GM18909 (cell line): ENCODE data around the gene KCNJ12.
"Not testable (repeated sequence)": the region's sequence is repeated elsewhere in the genome, so short reads cannot be mapped to it uniquely, and the experiment has no call there.

ENCODE experiments used
- ATAC-seq: cut with Tn5 transposase; IDR thresholded peaks from one replicate; pipeline ENCODE4 v1.9.1; 2021; ENCODE audit warnings: mild to moderate bottlenecking; ENCODE audit not compliant: unreplicated experiment, poor library complexity

KCNJ12 gene

GRCh38 chr17:21376081-21376758 lies at the start of gene KCNJ12:
KCNJ12 (plus strand) TSS chr17:21376357; CDS start chr17:21415343, 38,986 bp downstream.
- no peak for ATAC-seq

GRCh38 chr17:21327921-21328320 lies 48.2 kb upstream of the KCNJ12 start:
- ATAC-seq: peak; percentile 71

GRCh38 chr17:21328778-21329177 lies 47.4 kb upstream of the KCNJ12 start:
- ATAC-seq: not testable (repeated sequence)

DNA sequence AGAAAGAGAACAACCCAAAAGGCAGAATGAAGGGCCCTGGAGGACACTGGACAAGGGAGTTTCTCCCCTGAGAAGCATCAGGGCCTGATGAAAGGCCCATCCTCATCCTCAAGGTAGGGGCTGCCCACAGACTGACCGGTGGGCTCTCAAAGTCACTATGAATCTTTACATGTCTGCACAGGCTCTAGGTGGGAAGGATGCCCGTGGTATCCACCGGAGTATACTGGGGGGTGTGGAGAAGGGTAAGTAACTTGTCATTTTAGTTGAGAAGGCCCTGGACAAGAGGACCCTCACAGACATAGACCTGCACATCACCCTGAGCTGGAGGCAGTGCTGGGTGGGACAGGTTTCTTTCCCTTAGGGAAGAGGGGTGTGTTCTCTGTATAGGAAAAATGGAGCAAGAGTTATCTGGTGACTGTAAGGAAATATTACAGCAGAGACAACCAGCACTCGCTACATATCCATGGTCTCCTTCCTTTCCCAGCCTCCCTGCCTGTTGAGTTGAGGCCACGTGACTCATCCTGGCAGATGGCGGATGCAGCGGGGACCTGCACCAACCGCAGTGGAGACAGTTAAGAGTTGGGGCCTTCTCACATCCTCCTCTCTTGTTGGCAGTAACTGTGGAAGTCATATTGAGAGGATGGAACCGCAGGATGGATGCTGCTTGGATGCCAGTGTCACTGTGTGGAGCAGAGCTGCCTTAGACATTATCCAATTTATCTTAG lies 45.6 kb upstream of the KCNJ12 start:
- ATAC-seq: no peak

- ATAC-seq: not testable (repeated sequence)
Measured at GRCh38 chr17:21336541-21337294, 39.4 kb upstream of the KCNJ12 start.

DNA sequence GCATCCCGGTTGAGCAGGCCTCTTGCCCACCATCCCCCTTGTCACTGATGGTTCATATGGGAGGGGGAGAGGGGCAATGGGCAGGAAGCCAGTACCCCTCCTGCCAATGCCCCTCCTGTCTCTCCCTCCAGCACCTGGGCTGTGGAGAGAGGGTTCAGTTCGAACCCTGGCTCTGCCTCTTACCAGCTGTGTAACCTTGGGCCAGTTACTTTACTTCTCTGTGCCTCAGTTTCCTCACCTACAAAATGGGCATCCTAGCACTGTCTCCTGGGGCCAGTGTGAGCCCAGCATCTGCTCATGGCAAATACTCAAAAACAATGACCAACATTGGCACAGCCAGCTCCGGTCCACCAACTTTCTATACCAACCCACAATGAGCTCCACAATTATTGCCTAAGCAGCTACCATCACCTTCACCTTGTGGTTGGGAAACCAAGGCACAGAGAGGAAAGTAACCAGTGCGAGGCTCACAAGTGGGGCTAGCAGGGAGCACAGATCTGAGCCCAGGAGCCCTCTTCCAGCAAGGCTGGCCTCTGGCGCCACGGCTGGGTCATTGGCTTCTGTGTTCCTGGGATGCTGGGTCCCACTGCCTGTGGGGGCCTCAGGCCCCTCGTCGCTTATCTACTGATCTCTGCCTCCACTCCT lies 38.1 kb upstream of the KCNJ12 start:
- not testable (repeated sequence) for ATAC-seq

- no peak for ATAC-seq
Measured at GRCh38 chr17:21339011-21339410, 37.1 kb upstream of the KCNJ12 start.

- ATAC-seq: not testable (repeated sequence)
Measured at GRCh38 chr17:21339571-21339970, 36.6 kb upstream of the KCNJ12 start.

DNA sequence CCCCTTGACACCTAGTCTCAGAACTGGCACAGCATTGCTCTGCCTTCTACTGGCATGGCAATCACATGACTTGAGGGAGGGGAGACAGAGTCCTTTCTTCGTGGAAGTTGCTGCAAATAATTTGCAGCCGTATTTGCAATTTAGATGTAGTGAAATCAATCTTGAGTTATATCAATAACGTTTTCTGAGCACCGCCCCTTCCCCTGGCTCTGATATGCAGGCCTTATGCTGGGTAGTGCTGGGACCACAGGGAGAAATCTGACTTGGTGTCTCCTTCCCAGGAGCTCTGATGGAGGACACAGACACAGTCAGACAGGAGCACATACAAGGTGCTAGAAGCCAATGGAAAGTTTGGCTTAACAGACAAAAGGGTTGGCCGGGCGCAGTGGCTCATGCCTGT lies 35.8 kb upstream of the KCNJ12 start:
- ATAC-seq: not testable (repeated sequence)

DNA sequence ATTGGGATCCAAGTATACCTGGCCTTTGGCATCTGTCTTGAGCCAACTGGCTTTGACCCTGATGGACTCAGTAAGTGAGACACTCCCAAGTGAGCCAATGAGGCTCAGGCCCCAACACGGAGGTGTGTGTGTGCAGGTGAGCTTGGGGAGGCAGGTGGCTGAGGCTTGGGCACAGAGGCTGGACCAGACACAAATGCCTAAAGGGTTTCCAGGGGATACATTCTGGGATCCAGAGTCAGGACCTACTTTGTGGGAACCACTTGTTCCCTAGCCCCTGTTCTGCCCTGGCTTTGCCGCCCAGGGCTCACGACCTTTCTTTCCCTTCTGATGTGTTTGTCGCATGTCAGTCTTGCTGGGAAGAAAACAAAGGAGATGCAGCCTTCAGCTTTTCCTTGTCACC lies 34.9 kb upstream of the KCNJ12 start:
- ATAC-seq: not testable (repeated sequence)

DNA sequence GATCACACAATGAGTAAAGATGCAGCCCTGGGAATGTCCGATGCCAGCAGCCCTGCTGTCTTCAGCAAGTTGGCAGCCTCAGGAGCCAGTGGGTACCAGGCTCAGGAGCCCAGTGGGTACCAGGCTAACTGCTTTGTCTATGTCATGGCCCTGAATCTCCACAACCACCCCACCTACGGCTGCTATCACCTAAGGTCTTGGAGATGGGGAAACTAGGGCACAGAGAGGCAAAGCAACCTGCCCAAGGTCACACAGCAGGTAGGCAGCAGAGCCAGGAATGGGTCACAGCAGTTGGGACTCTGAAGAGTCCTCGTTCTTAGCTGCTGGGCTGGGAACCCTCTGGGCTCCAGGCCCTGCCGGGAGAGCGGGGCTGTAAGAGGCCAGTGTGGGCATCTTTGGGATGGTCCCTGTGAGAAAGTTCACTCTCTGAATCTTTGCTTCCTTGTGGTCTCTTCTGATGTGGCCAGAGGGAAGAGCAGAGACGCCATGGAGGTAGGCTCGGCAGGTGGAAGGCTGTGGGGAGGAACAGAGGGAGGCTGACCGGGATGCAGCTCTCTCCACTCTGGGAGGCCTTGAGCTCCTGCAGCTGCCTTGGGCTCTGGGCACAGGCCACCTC lies 34.1 kb upstream of the KCNJ12 start:
- not testable (repeated sequence) for ATAC-seq

DNA sequence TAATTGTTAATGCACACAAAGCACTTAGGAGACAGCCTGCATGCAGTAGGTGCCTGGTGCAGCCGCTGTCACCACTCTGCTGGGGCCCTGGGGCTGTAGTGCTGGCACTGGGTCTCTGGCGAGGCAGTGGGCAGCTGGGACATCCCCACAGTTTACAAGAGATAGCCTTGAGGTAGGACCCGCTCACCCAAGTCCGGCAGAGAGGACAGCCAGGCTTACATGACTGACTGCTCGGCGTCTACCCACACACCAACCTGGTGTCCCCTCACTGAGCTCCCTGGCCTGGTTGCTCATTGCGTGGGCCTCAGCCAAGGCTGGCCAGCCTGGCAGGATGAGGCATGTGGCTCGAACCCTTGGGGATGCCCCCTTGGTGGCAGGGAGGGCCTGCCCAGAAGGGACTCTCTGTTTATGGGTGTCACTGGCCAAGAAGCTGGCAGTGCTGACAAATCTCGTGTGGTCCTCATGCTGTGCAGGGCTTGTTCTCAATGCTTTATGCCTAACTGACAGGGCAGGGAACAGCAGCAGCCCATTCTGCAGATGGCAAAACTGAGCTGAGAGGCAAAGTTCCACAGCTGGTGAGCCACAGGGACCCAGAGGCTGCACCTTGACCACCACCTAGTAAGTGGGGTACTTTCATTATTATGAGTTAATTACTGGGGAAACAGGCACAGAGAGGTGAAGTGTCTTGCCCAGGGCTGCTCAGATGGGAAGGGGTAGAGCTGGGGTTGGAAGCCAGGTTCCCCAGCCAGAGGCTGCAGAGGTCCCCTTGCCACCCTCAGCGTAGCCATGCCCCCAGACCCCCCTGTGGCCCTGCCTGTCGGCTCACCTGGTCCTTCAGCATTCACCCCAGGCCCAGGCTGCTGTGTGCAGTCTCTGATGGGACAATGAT lies 32.9 kb upstream of the KCNJ12 start:
- not testable (repeated sequence) for ATAC-seq

- ATAC-seq: not testable (repeated sequence)
Measured at GRCh38 chr17:21344801-21345200, 31.4 kb upstream of the KCNJ12 start.

DNA sequence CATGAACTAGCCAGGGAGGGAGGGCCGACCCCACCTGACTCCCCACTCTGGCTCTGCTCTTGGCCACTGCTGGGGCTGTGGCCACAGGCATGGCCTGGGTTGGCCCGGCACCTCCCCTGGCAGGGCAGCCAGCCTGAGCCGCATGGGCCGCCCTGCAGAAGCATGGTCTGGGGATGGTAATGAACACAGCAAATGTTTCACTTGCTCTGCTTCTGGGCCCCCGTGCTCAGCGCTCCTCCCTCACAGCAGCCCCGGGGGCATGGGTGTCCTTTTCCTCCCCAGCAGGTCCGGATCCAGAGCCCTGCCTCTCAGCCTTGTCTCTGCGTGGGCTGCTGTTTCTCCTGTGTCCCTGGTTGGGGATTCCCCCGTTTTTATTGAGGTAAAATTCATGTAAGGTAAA lies 30.9 kb upstream of the KCNJ12 start:
- no peak for ATAC-seq

DNA sequence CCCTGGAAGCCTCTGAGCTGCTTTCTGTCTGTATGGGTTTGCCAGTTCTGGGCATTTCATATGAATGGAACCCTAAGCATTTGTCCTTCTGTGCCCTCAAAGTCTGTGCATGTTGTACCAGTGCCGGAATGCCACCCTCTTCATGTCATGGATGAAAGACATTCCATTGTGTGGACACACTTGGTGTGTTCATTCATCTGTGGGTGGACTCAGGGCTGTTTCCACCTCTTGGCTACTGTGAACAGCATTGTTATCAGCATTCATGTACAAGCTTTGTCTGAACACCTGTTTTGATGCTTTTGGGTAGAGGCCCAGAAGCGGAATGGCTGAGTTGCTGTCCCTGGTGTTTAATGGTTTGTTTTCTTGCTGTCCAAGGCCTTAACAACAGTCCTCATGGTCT lies 30.1 kb upstream of the KCNJ12 start:
- ATAC-seq: not testable (repeated sequence)

GRCh38 chr17:21346651-21347250 lies 29.4 kb upstream of the KCNJ12 start:
- ATAC-seq: not testable (repeated sequence)

- ATAC-seq: not testable (repeated sequence)
Measured at GRCh38 chr17:21347660-21348059, 28.5 kb upstream of the KCNJ12 start.

DNA sequence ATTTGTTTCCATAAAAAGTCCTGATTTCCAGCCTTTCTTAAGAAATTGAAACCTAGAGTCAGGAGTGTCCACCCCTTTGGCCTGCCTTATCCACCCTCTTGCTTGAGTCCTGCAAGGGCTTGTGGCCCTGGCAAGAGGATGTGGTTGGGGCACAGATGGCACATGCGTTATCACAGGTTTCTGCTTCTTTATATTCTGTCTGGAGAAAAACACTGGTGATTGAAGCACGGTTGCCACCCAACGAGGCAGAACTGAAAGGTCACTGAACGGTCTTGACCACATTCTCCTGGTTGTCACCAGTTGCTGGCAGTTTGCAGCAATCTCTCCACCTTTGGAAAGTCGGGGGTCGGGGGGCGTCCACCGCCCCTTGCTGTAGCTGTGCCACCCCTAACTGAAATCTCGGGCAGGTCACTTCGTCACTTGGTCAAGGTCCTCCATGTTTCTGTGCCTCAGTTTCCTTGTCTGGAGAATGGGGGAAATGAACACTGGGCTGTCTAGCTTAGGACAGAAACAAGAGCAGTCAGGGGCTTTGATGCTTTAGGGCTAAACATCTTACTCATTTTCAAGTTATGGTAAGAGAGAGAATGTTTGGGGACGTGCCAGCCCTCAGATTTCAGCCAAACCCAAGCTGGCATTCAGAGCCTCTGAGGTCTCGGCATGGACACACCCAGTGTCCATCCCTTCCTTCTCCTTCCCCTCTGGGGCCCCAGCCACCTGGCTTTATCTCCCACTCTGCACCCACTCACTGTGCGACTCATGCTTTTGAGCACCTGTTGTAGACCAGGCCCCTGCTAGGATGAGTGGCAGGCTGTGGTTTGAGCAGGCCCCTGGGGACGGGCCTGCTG lies 27.9 kb upstream of the KCNJ12 start:
- peak; percentile 80 for ATAC-seq
